ENCODE results near the gene RGS16. TPM values are rescaled to one million over a fixed set of nuclear protein-coding genes. Genes with fewer than 3 reads are reported as not detected.

RGS16 gene
- polyA plus RNA-seq, 4 donors, result 0.87 to 2.4 (median 1.4) TPM

DNA sequence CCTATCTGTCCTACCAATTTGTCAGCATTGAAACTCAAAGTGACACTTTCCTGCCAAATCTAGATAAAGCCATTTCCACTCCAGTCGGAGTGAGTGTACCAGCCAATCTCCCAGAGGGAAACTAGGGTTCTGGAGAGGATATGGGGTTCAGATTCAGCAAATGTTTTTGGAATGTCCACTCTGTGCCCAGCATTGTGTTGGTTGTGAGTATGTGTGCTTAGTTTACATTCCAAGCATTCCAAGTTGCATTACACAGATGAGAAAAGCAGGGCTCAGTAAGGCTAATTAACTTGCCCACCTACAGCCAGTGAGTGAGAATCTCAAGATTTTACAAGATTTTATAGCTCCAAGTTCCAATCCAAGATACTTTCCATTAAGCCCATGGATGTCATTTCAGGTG lies 26.4 kb upstream of the RGS16 start:
- no peak for DNase-seq (ENCODE audit: low read depth in 4 of 4, low spot score in 3 of 4)

DNA sequence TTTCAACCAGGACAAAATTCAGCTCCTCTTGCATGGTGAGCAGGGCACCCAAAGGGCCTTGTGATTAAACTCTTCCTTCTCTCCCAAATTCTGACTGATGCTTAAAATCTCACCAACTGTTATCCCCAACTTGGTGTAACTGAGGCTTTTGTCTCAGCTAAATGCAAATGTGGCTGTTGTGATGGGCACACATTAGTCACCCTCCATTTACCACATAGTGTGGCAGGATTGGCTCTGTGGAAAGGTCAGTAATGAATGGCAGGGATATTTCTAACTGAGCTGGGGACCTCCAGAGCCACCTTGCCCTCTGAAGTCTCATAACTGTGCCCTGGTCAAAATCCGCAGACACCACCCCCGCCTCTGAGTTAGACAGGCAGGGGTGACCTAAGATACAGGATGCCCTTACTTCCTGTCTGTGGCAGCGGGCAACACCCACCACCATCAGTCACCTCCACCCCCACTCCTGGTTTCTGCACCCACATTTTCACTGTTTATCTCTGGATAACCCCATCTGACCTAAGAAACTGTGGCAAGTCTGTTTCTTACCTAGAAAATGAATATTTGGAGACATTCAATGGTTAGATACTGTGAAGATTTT lies 25.4 kb upstream of the RGS16 start:
- no peak for DNase-seq (ENCODE audit: low read depth in 4 of 4, low spot score in 3 of 4)

DNA sequence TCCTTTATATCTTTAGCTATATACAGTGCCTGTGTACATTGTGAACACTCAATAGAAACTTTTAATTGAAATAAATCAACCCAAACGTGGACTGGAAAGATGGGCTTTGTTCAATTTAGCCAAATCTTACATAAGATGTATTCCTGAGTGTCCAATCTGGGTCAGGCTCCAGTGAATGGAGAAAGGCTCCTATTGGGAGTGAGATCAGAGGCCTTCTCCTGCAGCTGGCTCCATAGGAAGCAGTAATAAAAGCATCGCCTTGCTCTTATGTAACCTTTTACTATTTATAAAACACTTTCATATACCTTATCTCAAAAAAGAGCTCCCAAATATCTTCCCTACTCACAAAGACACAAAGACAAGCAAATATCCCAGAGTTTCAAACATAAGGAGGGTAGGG lies 24.9 kb upstream of the RGS16 start:
- DNase-seq (ENCODE audit: low read depth in 4 of 4, low spot score in 3 of 4), result no peak

DNA sequence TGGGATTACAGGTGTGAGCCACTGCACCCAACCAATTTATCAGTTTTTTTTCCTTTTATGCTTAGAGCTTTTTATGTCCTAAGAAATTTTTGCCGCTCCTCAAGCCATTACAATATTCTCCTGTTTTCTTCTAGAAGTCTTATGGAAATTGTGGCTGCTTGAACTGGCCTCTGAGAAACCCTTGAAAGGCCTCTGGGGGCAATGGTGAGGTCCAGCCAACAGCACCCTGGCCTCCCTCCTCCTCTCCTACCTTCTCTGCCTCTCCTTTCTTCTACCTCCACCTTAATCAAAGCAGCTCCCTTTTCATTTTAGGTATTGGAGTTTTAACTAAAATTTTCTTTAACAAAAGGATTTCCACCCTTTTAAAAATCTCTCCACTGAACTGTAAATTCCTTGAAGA lies 24.5 kb upstream of the RGS16 start:
- no peak for DNase-seq (ENCODE audit: low read depth in 4 of 4, low spot score in 3 of 4)

DNA sequence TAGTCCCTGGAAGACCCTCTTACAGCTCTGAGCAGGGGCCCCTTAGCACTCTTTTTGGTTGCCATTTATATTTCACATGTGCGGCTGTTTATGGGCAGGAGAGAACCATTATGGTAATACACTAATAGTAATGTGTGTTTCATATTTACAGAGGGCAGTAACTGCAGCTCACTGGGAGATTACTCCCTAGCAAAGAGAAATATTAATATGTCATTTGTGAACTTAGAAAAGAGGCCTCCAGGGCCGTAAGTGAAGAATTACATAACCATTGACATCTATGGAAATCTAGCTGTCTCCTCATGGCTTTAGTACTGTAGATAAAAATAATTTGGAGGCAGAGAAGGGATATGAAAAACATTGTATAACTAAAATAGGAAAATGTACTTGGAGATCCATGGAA lies 23.4 kb upstream of the RGS16 start:
- DNase-seq (ENCODE audit: low read depth in 4 of 4, low spot score in 3 of 4), result no peak

DNA sequence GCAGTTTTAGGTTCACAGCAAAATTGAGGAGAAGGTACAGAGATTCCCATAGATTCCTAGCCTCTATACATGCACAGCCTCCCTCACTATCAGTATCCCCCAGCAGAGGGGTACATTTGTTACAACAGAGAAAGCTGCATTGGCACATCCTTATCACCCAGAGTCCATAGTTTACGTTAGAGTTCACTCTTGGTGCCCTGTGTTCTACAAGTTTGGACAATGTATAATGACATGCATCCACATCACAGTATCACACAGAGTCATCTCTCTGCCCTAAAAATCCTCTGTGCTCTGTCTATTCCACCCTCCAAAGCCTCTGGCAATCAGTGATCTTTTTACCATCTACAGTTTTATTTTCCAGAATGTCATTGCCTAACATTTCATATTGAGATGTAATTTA lies 22.3 kb upstream of the RGS16 start:
- DNase-seq (ENCODE audit: low read depth in 4 of 4, low spot score in 3 of 4), result no peak

DNA sequence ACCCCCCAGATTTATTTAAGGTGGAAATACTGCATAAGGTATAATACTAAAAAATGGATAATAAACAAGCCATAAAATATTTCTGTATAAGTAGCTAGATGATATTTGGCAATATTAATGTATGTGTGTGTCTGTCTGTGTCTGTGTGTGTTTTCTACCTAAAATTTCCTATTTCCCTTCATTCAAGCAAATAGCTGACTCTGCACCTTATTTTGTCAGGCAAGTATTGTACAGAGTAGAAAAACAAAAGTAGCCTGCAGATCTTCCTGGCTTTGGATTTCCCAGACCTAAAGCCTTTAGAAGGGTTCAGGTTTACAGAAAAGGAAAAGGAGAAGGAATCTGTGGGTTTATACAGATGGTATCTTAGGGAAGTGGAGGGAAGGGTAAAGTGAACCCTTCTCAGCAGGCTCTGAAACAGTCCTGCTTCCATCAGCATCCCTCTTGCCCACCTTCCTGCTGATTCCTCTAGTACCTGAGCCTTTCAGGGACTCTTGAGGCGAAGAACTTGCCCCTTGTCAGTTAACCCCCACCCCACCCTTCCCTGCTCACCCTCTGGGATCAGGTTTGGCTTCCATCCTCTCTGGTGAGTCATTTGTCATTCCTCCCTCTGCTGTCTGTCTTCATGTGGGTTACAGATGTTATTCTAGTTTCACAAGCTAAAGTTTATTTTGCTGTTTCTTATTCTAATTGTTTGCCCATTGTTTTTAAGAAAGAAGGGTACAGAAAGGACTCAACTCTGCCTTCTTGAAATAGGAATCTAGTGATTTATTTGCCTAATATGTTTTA lies 21.7 kb upstream of the RGS16 start:
- no peak for DNase-seq (ENCODE audit: low read depth in 4 of 4, low spot score in 3 of 4)

DNA sequence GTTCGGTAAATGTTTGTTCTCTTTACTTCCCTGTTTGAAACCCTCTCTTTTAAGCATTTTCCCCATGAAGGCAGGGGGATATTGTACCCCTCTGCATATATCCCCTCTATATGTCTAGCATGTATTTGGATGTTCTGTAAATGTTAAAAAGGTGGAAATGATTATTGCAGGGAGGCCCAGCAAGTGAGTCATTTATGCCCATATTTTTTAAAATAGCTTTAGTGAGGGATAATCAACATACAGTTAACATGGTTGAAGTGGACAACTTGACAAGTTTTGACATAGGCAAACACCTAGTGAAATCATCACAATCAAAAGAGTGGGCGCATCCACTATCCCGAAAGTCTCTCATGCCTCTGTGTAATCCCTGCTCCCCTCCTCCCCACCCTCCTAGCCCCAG lies 20.8 kb upstream of the RGS16 start:
- DNase-seq (ENCODE audit: low read depth in 4 of 4, low spot score in 3 of 4), result no peak

DNA sequence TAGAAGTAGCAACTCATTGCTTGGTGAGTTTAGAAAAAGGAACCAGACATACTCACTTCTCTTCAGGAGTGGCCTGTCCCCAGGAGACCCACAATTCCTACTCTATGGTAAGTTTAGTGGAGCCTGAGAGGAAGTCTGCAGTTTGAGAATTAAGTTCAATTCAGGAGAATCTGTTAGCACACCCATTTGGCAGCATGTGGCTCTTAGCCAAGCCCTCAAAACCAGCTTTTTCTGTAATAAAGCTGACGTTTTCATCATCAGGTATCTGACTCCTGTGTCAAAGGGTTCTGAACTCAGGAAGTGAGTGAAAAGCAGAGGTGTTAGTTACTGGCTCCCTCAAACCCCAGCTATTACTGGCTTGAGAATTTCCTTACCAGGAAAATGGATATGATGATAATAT lies 20.4 kb upstream of the RGS16 start:
- no peak for DNase-seq (ENCODE audit: low read depth in 4 of 4, low spot score in 3 of 4)

DNA sequence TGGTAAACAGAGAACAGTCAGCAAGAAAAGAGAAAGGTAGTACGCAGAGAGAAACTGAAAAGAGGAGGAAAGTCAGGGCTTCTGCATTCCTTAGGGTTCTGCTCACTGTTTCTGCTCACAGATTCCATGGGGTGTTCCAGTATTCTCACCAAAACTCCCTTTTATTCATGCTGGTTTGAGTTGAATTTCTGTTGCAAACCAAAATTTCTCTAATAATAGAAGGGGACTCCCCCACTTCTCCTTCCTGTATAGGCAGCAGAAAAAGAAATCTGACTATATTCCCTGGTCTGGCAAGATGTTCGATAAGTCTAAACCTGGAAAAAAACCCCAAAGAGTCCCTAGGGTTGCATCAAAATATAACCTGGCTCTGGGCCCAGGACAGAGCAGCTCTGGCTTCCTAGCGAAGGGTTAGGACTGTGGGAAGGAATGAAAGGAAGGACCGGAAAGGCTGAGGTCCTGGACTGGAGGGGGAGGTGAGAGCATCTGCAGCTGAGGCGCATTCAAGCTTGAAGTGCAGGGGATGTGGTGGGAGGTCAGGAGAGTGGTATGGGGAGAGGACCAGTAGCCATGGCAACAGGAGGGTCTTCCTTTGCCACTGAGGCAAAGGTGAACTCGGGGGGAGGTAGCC lies 18.8 kb upstream of the RGS16 start:
- no peak for DNase-seq (ENCODE audit: low read depth in 4 of 4, low spot score in 3 of 4)

DNA sequence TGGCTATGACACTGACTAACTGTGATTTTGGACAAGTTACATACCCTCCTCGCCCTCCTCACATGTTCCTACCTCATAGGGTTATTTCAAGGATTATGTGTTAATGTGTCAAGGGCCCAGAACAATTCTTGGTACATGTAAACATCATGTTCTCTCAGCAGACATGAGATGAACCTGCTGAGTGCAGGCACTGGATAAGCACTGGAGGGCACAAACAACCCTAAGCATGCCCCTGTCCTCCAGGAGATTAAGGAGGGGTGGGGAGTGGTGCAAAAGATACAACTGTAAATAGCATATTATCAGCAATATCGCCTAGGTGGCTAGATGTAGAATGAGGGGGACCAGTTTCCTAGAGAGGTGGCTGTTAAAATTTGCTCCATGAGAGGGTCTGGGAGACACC lies 17.7 kb upstream of the RGS16 start:
- DNase-seq (ENCODE audit: low read depth in 4 of 4, low spot score in 3 of 4), result no peak

DNA sequence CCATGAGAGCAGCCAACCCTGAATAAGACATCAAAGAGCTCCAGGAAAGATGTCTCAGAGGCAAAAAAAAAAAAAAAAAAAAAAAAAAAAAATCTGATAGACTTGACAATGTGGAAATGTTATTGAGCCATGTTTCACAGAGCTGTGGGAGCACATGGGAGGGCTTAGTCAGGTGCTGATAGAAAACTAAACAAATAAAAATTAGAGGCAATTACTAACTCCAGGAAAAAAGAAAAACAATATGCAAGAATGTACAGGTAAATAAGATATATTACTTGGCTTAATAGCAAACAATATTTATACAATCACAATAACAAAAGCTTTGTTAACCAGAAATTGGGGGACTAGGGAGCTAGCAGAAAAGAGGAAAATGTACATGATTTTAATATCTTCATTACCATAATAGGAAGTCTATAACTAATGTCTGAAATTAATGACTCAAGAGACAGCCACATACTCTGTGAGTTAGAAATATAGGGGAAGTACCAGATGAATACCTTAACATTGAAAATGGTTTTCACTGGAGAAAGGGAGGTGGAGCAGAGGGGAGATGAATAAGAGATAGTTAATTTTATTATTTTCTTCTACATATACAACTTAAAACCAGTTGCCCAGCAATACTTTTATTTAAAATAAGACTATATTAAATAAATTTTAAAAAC lies 16.9 kb upstream of the RGS16 start:
- DNase-seq (ENCODE audit: low read depth in 4 of 4, low spot score in 3 of 4), result no peak

DNA sequence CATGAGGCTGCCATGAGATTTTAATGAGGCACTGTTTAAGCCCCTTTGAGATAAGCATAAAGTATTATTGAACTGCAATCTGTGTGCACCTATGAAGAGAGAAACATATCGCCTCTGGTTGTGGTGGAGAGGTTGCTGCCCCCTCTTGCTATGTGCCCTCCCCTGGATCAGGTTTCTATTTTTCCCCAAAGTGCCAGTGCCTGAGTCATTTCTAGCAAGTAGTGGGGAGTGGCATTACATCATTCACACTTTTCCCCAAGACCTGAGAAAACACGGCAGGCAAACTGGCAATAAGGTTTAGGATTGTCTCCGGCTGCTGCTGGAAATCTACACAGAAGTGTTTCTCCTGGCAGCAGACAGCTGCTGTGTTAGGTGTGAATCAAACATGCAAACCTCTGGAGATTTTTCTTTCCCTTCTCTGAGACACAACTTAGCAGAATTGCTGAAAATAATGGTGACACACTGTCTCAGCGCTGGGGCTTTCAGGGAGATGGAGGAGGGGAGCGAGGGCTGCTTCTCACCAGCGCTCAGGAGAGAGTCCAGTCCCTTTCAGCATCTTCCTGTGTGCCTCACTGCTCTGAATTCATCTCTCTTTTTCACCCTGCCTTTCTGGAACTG lies 13.7 kb upstream of the RGS16 start:
- DNase-seq (ENCODE audit: low read depth in 4 of 4, low spot score in 3 of 4), result no peak

DNA sequence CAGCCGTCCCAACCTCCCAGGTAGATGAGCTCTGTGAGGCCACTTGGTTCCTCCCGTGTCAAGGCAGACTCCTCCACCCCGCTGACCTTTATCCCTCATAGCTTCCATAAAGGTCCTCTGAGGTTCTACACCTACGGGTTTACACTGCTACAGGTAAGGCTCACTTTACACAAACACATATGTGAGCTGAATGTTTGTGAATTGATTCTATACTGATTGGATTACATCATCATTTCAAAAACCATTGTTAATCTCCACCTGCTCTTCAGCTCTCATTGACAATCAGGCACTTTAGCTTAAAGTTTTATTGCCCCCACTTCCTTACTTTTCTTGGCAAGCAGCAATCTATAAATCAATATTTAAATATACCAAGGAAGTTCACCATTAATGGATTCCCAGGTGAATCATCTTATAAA lies 12.8 kb upstream of the RGS16 start:
- no peak for DNase-seq (ENCODE audit: low read depth in 4 of 4, low spot score in 3 of 4)

DNA sequence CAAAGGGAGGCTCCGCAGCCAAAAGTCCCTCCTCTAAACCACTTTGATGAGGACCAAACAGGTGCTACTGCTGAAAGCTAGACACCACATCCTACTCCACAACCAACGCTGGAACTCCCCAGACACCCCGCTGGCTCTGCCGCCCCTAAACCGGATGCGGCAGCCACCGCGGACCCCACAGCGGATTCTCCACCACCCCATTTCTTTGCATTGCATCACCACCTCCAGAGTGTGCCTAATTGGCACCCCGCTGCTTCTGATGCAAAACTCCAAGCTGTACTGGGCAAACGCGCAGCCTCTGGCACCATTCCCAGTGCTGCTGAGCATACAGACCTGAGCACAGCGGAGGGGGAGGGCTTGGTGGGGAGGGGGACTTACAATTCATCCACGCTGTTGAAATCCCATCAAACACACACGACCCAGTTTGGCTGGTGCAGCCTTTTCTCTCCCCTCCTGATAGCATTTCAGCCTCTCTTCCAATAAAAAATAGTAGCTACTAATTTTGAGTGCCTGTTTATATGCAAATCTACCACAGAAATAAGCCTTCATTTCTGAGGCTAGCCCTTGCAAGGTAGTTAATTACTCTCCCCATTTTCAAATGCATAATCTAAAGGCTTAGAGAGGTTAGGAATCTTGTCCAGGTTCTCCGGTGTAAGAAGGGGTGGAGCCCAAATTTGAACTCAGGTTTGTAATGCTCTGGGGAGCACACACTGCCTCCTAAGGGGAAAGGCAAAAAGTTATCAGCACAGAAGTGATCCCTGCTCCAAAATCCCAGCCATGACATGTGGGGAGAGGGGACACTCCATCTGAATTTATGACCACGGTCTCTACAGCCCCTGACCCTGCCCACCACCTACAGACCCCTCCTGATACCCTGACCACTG lies 12.2 kb upstream of the RGS16 start:
- DNase-seq (ENCODE audit: low read depth in 4 of 4, low spot score in 3 of 4), result no peak

DNA sequence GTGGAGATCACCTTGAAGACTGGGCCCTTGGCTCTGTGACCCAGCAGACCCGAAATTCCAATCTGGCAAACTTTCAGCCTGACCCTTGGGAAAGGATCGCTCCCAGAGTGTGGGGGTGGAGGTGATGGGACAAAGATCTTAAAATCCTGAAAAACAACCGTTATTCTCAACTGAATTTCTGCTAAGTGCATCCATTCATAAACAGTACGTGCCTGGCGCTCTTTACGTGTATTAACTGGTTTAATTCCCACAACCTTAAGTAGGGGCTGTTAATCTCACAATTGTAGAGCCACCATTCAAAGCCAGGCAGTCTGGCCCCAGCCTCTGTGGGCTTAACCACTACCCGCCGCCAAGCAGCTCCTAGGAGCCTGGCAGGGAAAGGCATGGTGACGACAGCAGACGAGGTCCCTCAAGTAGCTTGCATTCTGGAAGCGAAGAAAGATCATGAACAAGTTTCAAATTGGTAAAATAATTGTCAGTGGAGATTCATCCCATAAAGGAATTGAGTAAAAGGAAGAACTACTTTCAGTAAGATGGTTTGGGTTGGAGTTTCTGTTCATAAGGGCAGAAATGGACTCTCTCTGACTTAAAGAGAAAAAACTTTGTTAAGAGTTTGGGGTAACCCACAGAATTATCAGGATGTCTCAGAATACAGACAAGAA lies 11.4 kb upstream of the RGS16 start:
- DNase-seq (ENCODE audit: low read depth in 4 of 4, low spot score in 3 of 4), result no peak

DNA sequence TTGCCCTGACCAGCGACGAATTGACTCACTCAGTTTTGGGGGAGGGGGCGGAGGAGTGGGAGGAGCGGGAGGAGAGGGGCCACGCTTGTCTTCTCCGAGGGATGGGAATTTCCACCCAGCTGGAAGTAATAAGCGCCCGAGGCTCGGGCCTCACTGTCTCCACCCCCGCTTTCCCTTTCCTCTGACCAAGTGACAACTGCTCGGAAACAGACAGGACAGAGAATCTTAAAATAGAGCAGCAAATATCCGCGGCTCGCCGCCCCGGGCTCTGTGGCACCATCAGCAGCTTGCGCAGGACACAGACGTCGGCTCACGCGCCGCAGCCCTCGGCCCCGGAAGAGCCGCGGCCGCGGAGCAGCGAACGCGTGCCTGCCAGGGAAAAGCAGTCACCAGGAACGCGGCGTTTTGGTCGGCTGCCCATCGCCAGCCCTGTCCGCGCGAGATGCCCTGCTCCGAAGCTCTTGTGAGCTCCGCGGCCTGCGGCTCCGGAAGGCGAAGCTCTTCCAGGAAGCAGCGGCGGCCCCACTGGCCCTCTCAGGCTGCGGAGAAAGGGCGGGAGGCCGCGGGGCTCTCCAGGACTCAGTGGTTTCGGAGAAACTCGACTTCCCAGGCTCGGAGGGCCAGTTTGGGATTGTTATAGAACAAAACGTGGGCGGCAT lies 10.7 kb upstream of the RGS16 start:
- DNase-seq (ENCODE audit: low read depth in 4 of 4, low spot score in 3 of 4), result peak; percentile 59 to 73 (median 64)

DNA sequence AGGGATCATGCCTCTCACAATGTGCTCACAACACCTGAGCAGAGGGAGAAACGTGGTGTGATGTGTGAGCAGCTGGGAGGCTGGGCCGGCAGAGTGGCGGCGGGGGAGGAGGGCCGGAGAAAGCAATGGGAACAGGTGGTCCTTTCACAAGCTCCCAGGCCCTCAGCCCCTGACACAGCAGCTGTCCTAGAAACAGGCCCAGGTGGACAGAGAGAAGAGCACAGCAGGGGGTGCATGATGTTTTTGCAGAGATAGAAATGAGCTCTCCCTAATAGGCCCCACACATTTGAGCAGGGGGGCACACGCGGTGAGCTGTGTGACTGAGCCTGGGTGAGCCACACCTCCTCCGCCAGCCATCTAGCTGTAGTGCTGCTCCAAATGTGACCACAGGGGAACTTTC lies 7.6 kb upstream of the RGS16 start:
- no peak for DNase-seq (ENCODE audit: low read depth in 4 of 4, low spot score in 3 of 4)

DNA sequence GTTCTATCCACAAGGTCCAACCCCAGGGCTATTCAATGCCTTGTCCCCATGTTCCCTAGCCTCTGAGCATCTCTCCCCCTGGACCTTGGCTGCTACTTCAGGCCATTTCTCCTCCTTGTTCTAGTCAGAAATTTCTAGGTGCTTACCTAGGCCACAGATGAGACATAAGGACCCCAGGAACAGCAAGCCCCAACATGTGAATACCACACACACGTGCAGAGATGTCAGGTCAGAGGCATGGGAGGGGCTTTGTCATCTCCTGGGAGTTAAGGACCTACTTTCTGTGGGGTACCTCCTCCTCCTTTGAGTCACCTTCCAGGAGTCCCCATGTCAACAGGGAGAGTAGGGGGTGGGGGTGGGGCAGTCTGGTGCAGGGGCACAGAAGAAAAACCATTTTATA lies 7.1 kb upstream of the RGS16 start:
- no peak for DNase-seq (ENCODE audit: low read depth in 4 of 4, low spot score in 3 of 4)

Data from right renal pelvis (tissue), 4 donors.